HFFc6 (cell line): ENCODE data around the gene CSF2RB. TPM values are rescaled to one million over a fixed set of nuclear protein-coding genes. Genes with fewer than 3 reads are reported as not detected.

ENCODE experiments used
- DNase-seq: peaks from one replicate; pipeline ENCODE4 v3.0.0-alpha.2; 2018
- H3K27ac Mint-ChIP-seq: 2 replicates; pipeline ENCODE4 v1.8.0; 2020; ENCODE audit warnings: mild to moderate bottlenecking, mixed read lengths
- H3K27me3 Mint-ChIP-seq: 2 replicates; pipeline ENCODE4 v1.8.0; 2021; ENCODE audit warnings: mild to moderate bottlenecking, moderate library complexity, mixed read lengths; ENCODE audit not compliant: insufficient read depth
- H3K36me3 Mint-ChIP-seq: 2 replicates; pipeline ENCODE4 v1.8.0; 2021; ENCODE audit warnings: low read depth, mixed read lengths
- H3K4me1 Mint-ChIP-seq: 2 replicates; pipeline ENCODE4 v1.8.0; 2020; ENCODE audit warnings: low read depth, mixed read lengths
- H3K4me3 Mint-ChIP-seq: 2 replicates; pipeline ENCODE4 v1.8.0; 2020; ENCODE audit warnings: mild to moderate bottlenecking, moderate library complexity, mixed read lengths
- H3K9me3 Mint-ChIP-seq: 2 replicates; pipeline ENCODE4 v1.8.0; 2020; ENCODE audit warnings: mild to moderate bottlenecking, mixed read lengths
- CTCF ChIP-seq: fragments of 200-600 bp; sonication (generic); IDR thresholded peaks from 2 replicates; pipeline ENCODE4 v1.5.0; 2021; ENCODE audit warnings: antibody characterized with exemption, mild to moderate bottlenecking
- total RNA-seq, 6 experiments: library from RNA; stranded (reverse); fragmentation: NEBNext Ultra II Directional; extraction: Animal tissue kit (Norgen Biotek cat#: 25700); gene quantifications; 2 replicates in 1 of 6; 3 replicates in 5 of 6; pipeline ENCODE4 v1.2.3, GENCODE V29; 2021

The CSF2RB gene
- total RNA-seq, 6 experiments from 2014 or later = 0.76 to 3.2 (median 2.4) TPM

- no peak overlapping the region for H3K27ac Mint-ChIP-seq
- H3K4me3 Mint-ChIP-seq = no peak overlapping the region
- H3K9me3 Mint-ChIP-seq = no peaks in the 10 kb centered on the region; the same call in 1 of the 2 replicates
- peaks cover 4% of the 10 kb centered on the region; the same call in 1 of the 2 replicates for H3K36me3 Mint-ChIP-seq
- DNase-seq = no peak
- H3K4me1 Mint-ChIP-seq = no peaks in the 10 kb centered on the region
- no peak for TF ChIP-seq CTCF
- peaks cover 34% of the 10 kb centered on the region for H3K27me3 Mint-ChIP-seq
These were observed 48.2 kb downstream of the CSF2RB start for GRCh38 chr22:36961626-36962025.

- Mint-ChIP-seq H3K4me3 (no peak overlapping the region; the same call in 1 of the 2 replicates), H3K4me1 (peaks cover 6% of the 10 kb centered on the region; the same call in 1 of the 2 replicates), H3K36me3 (no peaks in the 10 kb centered on the region), H3K9me3 (no peaks in the 10 kb centered on the region), H3K27me3 (peaks cover 32% of the 10 kb centered on the region), H3K27ac (no peak overlapping the region)
- DNase-seq = no peak
- no peak for TF ChIP-seq CTCF
These were observed 49.9 kb downstream of the CSF2RB start for GRCh38 chr22:36963302-36963701.

- H3K4me3 Mint-ChIP-seq = no peak overlapping the region
- TF ChIP-seq CTCF = no peak
- no peaks in the 10 kb centered on the region for H3K9me3 Mint-ChIP-seq
- peaks cover 6% of the 10 kb centered on the region; the same call in 1 of the 2 replicates for H3K4me1 Mint-ChIP-seq
- DNase-seq = no peak
- H3K27me3 Mint-ChIP-seq = peaks cover 36% of the 10 kb centered on the region
- H3K36me3 Mint-ChIP-seq = no peaks in the 10 kb centered on the region
- H3K27ac Mint-ChIP-seq = no peak overlapping the region
These were observed 50.7 kb downstream of the CSF2RB start for GRCh38 chr22:36964106-36964505.

- Mint-ChIP-seq H3K4me3 (no peak overlapping the region), H3K9me3 (no peaks in the 10 kb centered on the region), H3K4me1 (peaks cover 6% of the 10 kb centered on the region; the same call in 1 of the 2 replicates), H3K27ac (no peak overlapping the region), H3K27me3 (peaks cover 37% of the 10 kb centered on the region), H3K36me3 (no peaks in the 10 kb centered on the region)
- no peak for DNase-seq
- TF ChIP-seq CTCF = no peak
These were observed 52.3 kb downstream of the CSF2RB start for GRCh38 chr22:36965696-36966095.

- Mint-ChIP-seq H3K9me3 (no peaks in the 10 kb centered on the region), H3K27me3 (peaks cover 39% of the 10 kb centered on the region), H3K4me3 (no peak overlapping the region), H3K27ac (no peak overlapping the region), H3K36me3 (no peaks in the 10 kb centered on the region), H3K4me1 (peaks cover 6% of the 10 kb centered on the region; the same call in 1 of the 2 replicates)
- TF ChIP-seq CTCF = no peak
- DNase-seq = no peak
These were observed 53.6 kb downstream of the CSF2RB start for GRCh38 chr22:36966851-36967540.
